Measurements from ENCODE around the gene GNAI2. TPM values are rescaled to one million over a fixed set of nuclear protein-coding genes. Genes with fewer than 3 reads are reported as not detected.

GNAI2 gene
- total RNA-seq, 1 donor from 2014 or later = 97.9 TPM

DNA sequence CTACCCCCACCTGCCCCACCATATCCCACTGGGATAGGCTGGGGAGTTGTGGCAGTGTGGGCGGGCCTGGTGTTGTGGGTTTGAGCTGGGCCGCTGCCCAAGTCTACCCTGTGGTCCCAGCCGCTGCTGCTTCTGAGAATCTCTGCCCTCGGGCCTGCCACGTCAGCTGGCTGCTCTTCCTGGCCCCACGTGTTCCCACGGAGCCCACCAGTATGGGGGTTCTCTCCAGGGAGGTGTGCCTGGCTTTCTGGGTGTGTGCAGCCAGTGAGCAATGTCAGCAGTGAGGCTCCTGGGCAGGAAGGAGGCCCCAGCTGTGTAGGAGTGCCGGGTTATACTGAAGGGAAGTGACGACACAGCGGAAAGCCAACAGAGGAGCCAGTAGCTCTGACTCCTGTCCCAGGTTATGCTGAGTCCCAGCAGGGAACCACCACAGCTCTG, 10.5 kb downstream of the GNAI2 start:
- TF ChIP-seq, protein P1, sequence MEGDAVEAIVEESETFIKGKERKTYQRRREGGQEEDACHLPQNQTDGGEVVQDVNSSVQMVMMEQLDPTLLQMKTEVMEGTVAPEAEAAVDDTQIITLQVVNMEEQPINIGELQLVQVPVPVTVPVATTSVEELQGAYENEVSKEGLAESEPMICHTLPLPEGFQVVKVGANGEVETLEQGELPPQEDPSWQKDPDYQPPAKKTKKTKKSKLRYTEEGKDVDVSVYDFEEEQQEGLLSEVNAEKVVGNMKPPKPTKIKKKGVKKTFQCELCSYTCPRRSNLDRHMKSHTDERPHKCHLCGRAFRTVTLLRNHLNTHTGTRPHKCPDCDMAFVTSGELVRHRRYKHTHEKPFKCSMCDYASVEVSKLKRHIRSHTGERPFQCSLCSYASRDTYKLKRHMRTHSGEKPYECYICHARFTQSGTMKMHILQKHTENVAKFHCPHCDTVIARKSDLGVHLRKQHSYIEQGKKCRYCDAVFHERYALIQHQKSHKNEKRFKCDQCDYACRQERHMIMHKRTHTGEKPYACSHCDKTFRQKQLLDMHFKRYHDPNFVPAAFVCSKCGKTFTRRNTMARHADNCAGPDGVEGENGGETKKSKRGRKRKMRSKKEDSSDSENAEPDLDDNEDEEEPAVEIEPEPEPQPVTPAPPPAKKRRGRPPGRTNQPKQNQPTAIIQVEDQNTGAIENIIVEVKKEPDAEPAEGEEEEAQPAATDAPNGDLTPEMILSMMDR (IDR thresholded peaks at IDR 0.05; ENCODE audit: insufficient read depth, low read length, severe bottlenecking) = no peak
- FAIRE-seq = no peak
- peak; percentile 95 for DNase-seq (ENCODE audit: low read depth)
- no peak overlapping the region for H3K4me3 ChIP-seq (ENCODE audit: low read depth, low read length)
- no peaks in the 10 kb centered on the region for H3K27me3 ChIP-seq (ENCODE audit: control insufficient read depth, insufficient read depth, low read length)
- H3K36me3 ChIP-seq (ENCODE audit: control insufficient read depth, insufficient read depth, low read length) = peaks cover 9% of the 10 kb centered on the region

DNA sequence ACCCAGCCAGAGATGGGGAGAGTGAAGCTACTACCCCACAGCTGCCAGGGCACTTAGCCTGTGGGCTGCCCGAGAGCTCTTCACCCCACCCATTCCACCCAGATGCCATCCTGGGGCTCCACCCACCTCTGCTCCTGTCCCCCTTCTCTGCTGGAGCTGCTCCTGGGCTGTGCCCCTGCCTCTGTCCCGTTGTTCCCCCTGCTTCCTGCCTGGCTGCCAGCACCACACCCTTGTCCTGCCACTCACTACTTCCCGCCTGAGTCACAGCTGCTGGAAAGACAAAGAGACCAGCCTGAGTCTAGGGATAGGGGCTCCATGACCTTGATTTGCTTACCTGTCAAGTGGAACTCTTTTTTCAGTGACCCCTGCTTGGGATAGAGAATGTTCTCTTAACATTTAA, 12.4 kb downstream of the GNAI2 start:
- peaks cover 15% of the 10 kb centered on the region for H3K36me3 ChIP-seq (ENCODE audit: control insufficient read depth, insufficient read depth, low read length)
- TF ChIP-seq, protein P1 (IDR thresholded peaks at IDR 0.05; ENCODE audit: insufficient read depth, low read length, severe bottlenecking) = no peak
- FAIRE-seq (no peak), DNase-seq (ENCODE audit: low read depth) (peak; percentile 71)
- H3K4me3 ChIP-seq (ENCODE audit: low read depth, low read length) = no peak overlapping the region
- H3K27me3 ChIP-seq (ENCODE audit: control insufficient read depth, insufficient read depth, low read length) = no peaks in the 10 kb centered on the region

DNA sequence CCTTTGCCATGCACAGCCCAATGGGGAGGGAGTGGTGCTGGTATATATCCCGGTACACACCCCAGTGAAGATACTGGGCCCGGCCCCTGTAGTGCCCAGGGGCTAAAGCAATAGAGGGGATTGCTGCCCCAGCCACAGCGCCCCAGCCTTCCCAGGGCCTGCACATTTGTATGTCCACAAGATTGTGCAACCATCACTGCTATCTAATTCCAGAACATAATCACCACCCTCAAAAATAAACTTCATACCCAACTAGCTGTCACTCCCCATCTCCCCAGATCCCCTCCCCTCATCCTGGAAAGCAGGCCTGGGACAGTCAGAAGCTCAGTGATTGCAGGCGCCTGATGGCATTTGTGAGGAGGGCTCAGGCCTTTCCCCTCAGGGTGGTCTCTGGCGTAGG, 13.5 kb downstream of the GNAI2 start:
- TF ChIP-seq, protein P1 (IDR thresholded peaks at IDR 0.05; ENCODE audit: insufficient read depth, low read length, severe bottlenecking) = no peak
- FAIRE-seq (no peak), DNase-seq (ENCODE audit: low read depth) (no peak)
- Histone ChIP-seq H3K4me3 (ENCODE audit: low read depth, low read length) (no peak overlapping the region), H3K36me3 (ENCODE audit: control insufficient read depth, insufficient read depth, low read length) (peaks cover 15% of the 10 kb centered on the region), H3K27me3 (ENCODE audit: control insufficient read depth, insufficient read depth, low read length) (no peaks in the 10 kb centered on the region)

DNA sequence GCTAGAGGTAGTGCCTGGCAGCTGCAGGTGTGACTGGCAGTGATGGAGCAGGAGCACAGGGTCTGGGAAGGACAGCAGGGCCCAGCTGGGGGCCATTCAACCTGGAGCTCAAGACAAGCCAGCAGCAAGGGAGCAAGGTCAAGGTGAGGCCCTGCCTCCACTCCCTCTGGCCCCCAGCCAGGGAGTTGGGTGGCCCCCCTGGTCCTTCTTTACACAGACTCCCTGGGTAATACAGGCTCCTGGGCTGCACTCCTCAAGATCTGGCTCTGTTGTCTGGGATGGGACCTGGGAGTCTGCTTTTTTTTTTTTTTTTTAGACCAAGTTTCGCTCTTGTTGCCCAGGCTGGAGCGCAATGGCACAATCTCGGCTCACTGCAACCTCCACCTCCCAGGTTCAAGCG, 14.5 kb downstream of the GNAI2 start:
- Histone ChIP-seq H3K4me3 (ENCODE audit: low read depth, low read length) (no peak overlapping the region), H3K27me3 (ENCODE audit: control insufficient read depth, insufficient read depth, low read length) (no peaks in the 10 kb centered on the region), H3K36me3 (ENCODE audit: control insufficient read depth, insufficient read depth, low read length) (peaks cover 17% of the 10 kb centered on the region)
- TF ChIP-seq, protein P1 (IDR thresholded peaks at IDR 0.05; ENCODE audit: insufficient read depth, low read length, severe bottlenecking) = no peak
- FAIRE-seq = no peak
- no peak for DNase-seq (ENCODE audit: low read depth)

DNA sequence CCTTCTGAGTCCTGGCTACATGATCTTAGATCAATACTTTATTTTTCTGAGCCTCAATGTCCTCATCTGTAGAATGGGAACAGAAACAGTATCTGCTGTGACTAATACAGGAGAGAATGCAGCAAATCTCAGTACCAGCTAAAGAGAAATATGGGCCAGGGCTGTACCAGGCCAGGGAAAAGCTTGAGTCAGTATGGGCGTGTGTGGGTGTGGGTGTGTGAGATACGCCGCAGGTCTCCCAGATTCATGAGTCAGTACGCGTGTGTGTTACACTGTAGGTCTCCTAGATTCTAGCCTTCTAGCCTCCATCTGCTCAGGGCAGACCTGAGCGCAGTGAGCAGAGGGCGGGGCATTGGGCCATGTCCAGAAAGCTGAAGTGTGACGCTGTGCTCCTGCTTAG, 15.2 kb downstream of the GNAI2 start:
- Histone ChIP-seq H3K27me3 (ENCODE audit: control insufficient read depth, insufficient read depth, low read length) (no peaks in the 10 kb centered on the region), H3K36me3 (ENCODE audit: control insufficient read depth, insufficient read depth, low read length) (peaks cover 21% of the 10 kb centered on the region), H3K4me3 (ENCODE audit: low read depth, low read length) (no peak overlapping the region)
- TF ChIP-seq, protein P1 (IDR thresholded peaks at IDR 0.05; ENCODE audit: insufficient read depth, low read length, severe bottlenecking) = no peak
- peak; percentile 99 for DNase-seq (ENCODE audit: low read depth)
- FAIRE-seq = peak; percentile 99

DNA sequence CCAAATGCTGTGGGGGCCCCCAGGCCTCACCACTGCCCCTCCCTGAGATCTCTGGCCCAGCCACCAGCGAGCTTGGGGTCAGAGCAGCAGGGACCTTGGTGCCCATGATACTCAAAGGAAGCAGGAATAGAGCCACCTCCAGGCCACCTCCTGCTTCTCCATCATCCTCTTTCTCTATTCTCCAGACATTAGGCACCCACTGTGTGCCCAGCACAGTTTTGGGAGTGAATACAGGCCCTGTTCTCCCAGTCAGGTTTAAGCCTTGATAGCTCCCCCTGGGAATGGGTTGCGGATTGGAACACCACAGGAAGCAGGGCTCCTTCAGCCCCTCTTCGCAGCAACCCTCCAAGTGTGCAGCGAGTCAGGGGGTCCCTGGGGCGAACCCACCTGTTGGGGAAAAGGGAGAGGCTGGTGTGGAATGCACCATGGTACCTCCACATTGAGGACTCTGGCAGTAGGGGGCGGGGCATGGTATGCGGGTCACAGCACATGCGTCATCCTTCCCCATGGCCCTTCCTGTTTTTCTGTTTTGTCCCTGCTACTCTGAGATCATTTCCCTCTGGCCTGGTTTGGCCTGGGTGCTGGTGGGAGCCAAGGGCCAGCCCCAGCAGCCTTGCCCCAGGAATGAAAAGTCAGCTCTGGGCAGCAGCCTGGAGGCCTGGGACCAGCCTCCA, 18.7 kb downstream of the GNAI2 start:
- H3K27me3 ChIP-seq (ENCODE audit: control insufficient read depth, insufficient read depth, low read length) = no peaks in the 10 kb centered on the region
- DNase-seq (ENCODE audit: low read depth) (peak; percentile 69), FAIRE-seq (no peak)
- H3K36me3 ChIP-seq (ENCODE audit: control insufficient read depth, insufficient read depth, low read length) = peaks cover 32% of the 10 kb centered on the region
- no peak overlapping the region for H3K4me3 ChIP-seq (ENCODE audit: low read depth, low read length)
- TF ChIP-seq, protein P1 (IDR thresholded peaks at IDR 0.05; ENCODE audit: insufficient read depth, low read length, severe bottlenecking) = no peak
